HCEC 1CT (cell line): ENCODE measurements around the gene CT47B1.
"Not testable (repeated sequence)": the region's sequence is repeated elsewhere in the genome, so short reads cannot be mapped to it uniquely, and the experiment has no call there.

ENCODE experiments used
- DNase-seq: peaks from one replicate; pipeline ENCODE4 v3.0.0-alpha.2; 2017

Gene CT47B1

GRCh38 chrX:120875766-120876165, at the start of gene CT47B1:
Gene CT47B1, minus strand, starts transcription at chrX:120875866. Its CDS starts 196 bp downstream, at chrX:120875670.
- not testable (repeated sequence) for DNase-seq

- no peak for DNase-seq
Observed at GRCh38 chrX:120874678-120875557, 748 bp downstream of the CT47B1 start.

GRCh38 chrX:120857240-120857639, 18.4 kb downstream of the CT47B1 start:
- no peak for DNase-seq

- DNase-seq: peak; percentile 15
Observed at GRCh38 chrX:120840827-120841226, 34.8 kb downstream of the CT47B1 start.

- DNase-seq: peak; percentile 7
Observed at GRCh38 chrX:120839491-120839890, 36.2 kb downstream of the CT47B1 start.

GRCh38 chrX:120827213-120827612, 48.5 kb downstream of the CT47B1 start:
- not testable (repeated sequence) for DNase-seq

GRCh38 chrX:120825146-120825545, 50.5 kb downstream of the CT47B1 start:
- no peak for DNase-seq

- peak; percentile 14 for DNase-seq
Observed at GRCh38 chrX:120824021-120824420, 51.6 kb downstream of the CT47B1 start.

GRCh38 chrX:120823556-120823955, 52.1 kb downstream of the CT47B1 start:
- DNase-seq: peak; percentile 1
